ENCODE results near the gene ATE1. TPM values are rescaled to one million over a fixed set of nuclear protein-coding genes. Genes with fewer than 3 reads are reported as not detected.

The ATE1 gene
- total RNA-seq, 2 donors from 2014 or later = 31.0 to 62.0 TPM

DNA sequence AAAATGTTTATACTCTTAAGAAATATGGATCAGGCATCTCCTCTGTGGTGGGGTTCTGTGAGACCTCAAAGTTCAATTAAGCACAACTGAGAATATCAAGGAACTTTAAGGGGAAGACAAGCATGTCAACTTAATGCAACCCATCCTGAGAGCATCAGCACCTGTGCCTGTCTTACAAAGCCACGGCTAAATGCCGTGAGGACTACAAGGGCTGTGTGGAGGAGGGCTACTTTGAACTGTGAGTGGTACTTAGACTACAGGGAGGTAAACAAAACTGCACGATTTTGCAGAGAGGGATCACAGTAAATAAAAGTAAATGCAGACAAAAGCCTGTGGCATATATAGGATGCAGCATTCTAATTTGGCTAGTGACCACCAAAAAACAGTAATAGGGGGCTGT, 139.1 kb downstream of the ATE1 start:
- Histone ChIP-seq H3K36me3 (peaks cover 6% of the 10 kb centered on the region), H3K9me3 (no peaks in the 10 kb centered on the region), H3K27me3 (no peaks in the 10 kb centered on the region), H3K4me1 (peaks cover 0 to 6% of the 10 kb centered on the region in 2 donors), H3K4me3 (no peak overlapping the region), H3K27ac (no peak overlapping the region)
- TF ChIP-seq, protein P1, sequence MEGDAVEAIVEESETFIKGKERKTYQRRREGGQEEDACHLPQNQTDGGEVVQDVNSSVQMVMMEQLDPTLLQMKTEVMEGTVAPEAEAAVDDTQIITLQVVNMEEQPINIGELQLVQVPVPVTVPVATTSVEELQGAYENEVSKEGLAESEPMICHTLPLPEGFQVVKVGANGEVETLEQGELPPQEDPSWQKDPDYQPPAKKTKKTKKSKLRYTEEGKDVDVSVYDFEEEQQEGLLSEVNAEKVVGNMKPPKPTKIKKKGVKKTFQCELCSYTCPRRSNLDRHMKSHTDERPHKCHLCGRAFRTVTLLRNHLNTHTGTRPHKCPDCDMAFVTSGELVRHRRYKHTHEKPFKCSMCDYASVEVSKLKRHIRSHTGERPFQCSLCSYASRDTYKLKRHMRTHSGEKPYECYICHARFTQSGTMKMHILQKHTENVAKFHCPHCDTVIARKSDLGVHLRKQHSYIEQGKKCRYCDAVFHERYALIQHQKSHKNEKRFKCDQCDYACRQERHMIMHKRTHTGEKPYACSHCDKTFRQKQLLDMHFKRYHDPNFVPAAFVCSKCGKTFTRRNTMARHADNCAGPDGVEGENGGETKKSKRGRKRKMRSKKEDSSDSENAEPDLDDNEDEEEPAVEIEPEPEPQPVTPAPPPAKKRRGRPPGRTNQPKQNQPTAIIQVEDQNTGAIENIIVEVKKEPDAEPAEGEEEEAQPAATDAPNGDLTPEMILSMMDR (IDR thresholded peaks at IDR 0.05) = no peak
- DNase-seq (ENCODE audit: low spot score) = no peak

DNA sequence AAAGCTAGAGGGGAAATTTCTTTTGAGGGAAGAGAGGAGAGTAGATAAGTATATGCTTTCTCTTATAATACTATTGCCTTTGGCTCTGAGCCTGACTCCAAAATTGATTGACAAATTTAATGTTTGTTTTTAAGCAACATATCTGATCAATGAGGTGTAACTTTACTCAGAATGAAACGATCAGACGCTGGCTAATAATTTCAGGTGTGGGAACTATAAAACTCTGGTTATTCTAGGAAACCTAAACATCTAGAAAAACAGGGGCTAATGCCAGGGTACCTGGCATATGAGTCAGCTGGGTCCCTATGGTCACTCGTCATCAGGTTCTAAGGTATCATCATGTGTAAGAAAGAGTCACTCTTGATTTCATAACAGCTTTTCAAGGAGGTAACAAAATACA, 139.7 kb downstream of the ATE1 start:
- no peaks in the 10 kb centered on the region for H3K9me3 ChIP-seq

GRCh38 chr10:121787169-121787568, 140.7 kb downstream of the ATE1 start:
- no peaks in the 10 kb centered on the region for H3K27me3 ChIP-seq
- H3K4me3 ChIP-seq = no peak overlapping the region
- H3K9me3 ChIP-seq = no peaks in the 10 kb centered on the region
- H3K27ac ChIP-seq = no peak overlapping the region
- TF ChIP-seq, protein P1 (IDR thresholded peaks at IDR 0.05) = no peak
- peaks cover 0 to 3% of the 10 kb centered on the region in 2 donors for H3K4me1 ChIP-seq
- peaks cover 6% of the 10 kb centered on the region for H3K36me3 ChIP-seq
- DNase-seq (ENCODE audit: low spot score) = no peak

More for the DNA sequence above, 139.7 kb downstream of the ATE1 start:
- peaks cover 6% of the 10 kb centered on the region for H3K36me3 ChIP-seq
- no peak overlapping the region for H3K27ac ChIP-seq
- no peak for DNase-seq (ENCODE audit: low spot score)
- peaks cover 0 to 6% of the 10 kb centered on the region in 2 donors for H3K4me1 ChIP-seq
- no peak overlapping the region for H3K4me3 ChIP-seq
- TF ChIP-seq, protein P1 (IDR thresholded peaks at IDR 0.05) = no peak
- no peaks in the 10 kb centered on the region for H3K27me3 ChIP-seq

- no peaks in the 10 kb centered on the region for H3K4me1 ChIP-seq
- TF ChIP-seq, protein P1 (IDR thresholded peaks at IDR 0.05) = no peak
These were observed 144.0 kb downstream of the ATE1 start for GRCh38 chr10:121783782-121784372.

DNA sequence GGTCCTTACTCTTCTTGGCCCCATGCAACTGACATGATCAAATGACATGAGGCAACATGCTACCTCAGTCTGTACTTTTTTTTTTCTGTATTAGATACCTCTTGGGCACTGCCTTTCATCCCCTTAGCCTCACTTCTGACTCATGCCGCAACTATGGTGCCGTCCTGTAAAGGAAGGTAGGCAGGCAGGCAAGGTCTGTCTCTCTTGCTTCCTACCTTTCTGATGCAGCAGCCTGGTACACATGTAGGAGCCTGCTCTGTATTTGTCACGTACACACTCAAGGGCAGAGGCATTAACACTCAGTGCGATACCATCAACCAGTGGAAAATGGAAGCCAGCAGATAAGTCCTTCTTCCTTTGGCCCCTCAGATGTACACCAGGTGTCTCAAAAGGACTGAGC, 146.7 kb downstream of the ATE1 start:
- Histone ChIP-seq H3K9me3 (no peaks in the 10 kb centered on the region), H3K4me1 (no peaks in the 10 kb centered on the region), H3K27ac (no peak overlapping the region), H3K4me3 (no peak overlapping the region), H3K36me3 (no peaks in the 10 kb centered on the region), H3K27me3 (no peaks in the 10 kb centered on the region)
- DNase-seq (ENCODE audit: low spot score) = no peak
- TF ChIP-seq, protein P1 (IDR thresholded peaks at IDR 0.05) = no peak

More at GRCh38 chr10:121783782-121784372, 144.0 kb downstream of the ATE1 start:
- no peak overlapping the region for H3K4me3 ChIP-seq
- H3K27ac ChIP-seq = no peak overlapping the region
- DNase-seq (ENCODE audit: low spot score) = no peak
- no peaks in the 10 kb centered on the region for H3K36me3 ChIP-seq
- H3K9me3 ChIP-seq = no peaks in the 10 kb centered on the region
- no peaks in the 10 kb centered on the region for H3K27me3 ChIP-seq

DNA sequence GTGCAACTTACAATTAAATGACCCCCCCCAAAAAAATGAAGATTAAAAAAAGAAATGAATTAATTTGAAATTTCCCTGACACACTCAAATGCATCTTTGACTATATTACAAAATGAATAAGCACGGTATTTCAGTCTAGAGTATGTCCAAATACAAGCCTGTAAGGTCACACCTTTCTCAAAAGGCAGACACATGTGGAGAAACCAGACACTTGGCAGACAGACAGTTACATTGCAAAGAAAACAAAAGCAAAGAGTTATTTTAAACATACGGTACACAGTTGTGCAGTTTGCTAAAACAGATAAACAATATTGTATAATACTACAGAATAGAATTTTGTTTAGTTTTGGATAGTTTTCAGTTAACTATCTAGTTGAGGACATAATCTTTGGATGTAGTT, 153.0 kb downstream of the ATE1 start:
- H3K36me3 ChIP-seq = no peaks in the 10 kb centered on the region
- H3K9me3 ChIP-seq = no peaks in the 10 kb centered on the region
- no peak overlapping the region for H3K4me3 ChIP-seq
- H3K4me1 ChIP-seq = peaks cover 0 to 18% of the 10 kb centered on the region in 2 donors
- no peak overlapping the region for H3K27ac ChIP-seq
- no peak for DNase-seq (ENCODE audit: low spot score)
- TF ChIP-seq, protein P1 (IDR thresholded peaks at IDR 0.05) = no peak
- no peaks in the 10 kb centered on the region for H3K27me3 ChIP-seq

Measured in right atrium auricular region (tissue), 2 donors.